Activated CD8-positive, alpha-beta memory T cell treated with anti-CD3 and anti-CD28 coated beads, Interleukin-2, amount 50 U/mL, for 1 hour (primary cell): ENCODE data around the gene EXD3.
"Not testable (repeated sequence)": the region's sequence is repeated elsewhere in the genome, so short reads cannot be mapped to it uniquely, and the experiment has no call there.

ENCODE experiments used
- DNase-seq: peaks from one replicate; pipeline ENCODE4 v3.0.0-alpha.2; 2020; ENCODE audit errors: extremely low read depth

The EXD3 gene

GRCh38 chr9:137411260-137411644 is 11.7 kb downstream of the EXD3 start:
- no peak for DNase-seq

GRCh38 chr9:137410891-137411249 is 12.1 kb downstream of the EXD3 start:
- no peak for DNase-seq

- not testable (repeated sequence) for DNase-seq
Observed at GRCh38 chr9:137410236-137410890, 12.6 kb downstream of the EXD3 start.

- no peak for DNase-seq
Observed at GRCh38 chr9:137409515-137409914, 13.4 kb downstream of the EXD3 start.

- DNase-seq = no peak
Observed at GRCh38 chr9:137408651-137409405, 14.1 kb downstream of the EXD3 start.

GRCh38 chr9:137407590-137408300 is 15.2 kb downstream of the EXD3 start:
- no peak for DNase-seq

GRCh38 chr9:137406876-137407589 is 15.9 kb downstream of the EXD3 start:
- DNase-seq = no peak

DNA sequence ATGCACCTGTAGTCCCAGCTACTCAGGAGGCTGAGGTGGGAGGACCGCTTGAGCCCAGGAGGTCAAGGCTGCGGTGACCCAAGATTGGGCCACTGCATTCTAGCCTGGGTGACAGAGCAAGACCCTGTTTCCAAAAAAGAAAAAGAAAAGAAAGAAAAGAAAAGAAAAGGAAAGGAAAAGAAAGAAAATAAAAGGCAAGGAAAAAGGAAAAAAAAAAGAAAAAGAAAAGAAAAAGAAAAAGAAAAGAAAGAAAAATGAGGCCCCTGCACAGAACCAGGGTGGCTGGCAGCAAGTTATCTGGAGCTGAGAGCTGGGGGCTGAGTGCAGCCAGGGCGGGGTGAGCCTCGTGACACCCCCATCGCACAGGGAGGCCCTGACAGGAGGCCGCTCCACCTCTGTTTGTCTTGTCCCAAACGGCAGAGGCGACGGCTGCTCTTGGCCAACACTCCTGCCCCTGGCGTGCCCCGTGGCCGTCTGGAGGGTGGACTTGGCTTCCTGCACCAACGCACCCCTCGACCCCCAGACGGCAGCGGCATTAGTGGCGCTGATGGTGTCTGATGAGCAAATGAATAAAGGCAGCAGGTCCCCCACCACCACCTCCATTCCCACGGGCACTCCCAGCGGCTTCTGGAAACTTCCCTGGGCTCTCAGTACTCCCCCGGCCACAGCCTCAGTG is 16.7 kb downstream of the EXD3 start:
- no peak for DNase-seq

- no peak for DNase-seq
Observed at GRCh38 chr9:137405677-137406081, 17.3 kb downstream of the EXD3 start.

- no peak for DNase-seq
Observed at GRCh38 chr9:137404961-137405567, 17.9 kb downstream of the EXD3 start.

DNA sequence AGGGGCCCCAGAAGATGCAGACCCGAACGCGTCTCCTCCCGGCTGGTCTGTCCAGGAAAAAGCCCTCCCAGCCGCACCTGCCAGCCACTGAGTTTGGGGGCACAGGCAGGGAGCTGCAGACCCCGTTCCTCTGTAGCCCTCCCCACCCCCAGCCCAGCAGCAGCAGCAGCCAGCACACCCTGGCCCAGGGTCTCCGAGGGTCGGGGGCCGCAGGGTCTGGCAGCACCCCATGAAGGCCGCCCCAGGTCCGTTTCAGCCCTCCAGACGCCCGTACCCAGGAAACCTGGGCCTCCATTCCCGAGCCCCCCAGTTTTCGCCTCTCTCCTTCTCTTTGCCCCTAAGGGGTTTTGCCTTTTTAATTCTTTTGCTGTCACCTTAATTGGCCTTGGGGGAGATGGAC is 19.7 kb downstream of the EXD3 start:
- DNase-seq = no peak

- DNase-seq = no peak
Observed at GRCh38 chr9:137402746-137403145, 20.2 kb downstream of the EXD3 start.

DNA sequence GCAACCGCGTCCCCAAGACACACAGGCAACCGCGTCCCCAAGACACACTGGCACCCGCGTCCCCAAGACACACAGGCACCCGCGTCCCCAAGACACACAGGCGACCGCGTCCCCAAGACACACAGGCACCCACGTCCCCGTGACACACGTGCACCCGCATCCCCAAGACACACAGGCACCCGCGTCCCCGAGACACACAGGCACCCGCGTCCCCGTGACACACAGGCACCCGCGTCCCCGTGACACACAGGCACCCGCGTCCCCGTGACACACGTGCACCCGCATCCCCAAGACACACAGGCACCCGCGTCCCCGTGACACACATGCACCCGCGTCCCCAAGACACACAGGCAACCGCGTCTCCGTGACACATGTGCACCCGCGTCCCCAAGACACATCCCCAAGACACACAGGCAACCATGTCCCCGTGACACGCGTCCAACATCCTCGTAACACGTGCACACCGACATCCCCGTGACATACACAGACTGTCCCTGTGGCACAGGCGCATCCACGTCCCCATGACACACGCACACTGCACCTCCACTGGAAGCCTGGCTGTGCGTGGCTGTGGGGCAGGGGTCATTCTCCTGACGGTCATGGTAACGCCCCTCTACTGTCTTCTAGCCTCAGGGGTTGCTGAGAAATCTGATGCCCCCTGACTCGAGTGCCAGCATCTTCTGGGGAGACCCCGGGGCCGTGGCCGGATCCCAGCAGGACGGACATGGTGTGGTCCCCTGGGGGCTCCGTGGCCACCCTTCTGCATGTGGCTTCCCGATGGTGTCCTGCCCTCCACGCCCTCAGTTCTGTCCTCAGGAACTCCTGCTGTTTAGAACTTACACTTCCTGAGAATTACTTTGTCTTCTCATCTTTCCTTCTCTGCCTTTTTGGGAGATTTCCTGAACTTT is 24.1 kb downstream of the EXD3 start:
- no peak for DNase-seq

GRCh38 chr9:137397675-137398423 is 25.1 kb downstream of the EXD3 start:
- DNase-seq = no peak

GRCh38 chr9:137396634-137397367 is 26.2 kb downstream of the EXD3 start:
- no peak for DNase-seq

DNA sequence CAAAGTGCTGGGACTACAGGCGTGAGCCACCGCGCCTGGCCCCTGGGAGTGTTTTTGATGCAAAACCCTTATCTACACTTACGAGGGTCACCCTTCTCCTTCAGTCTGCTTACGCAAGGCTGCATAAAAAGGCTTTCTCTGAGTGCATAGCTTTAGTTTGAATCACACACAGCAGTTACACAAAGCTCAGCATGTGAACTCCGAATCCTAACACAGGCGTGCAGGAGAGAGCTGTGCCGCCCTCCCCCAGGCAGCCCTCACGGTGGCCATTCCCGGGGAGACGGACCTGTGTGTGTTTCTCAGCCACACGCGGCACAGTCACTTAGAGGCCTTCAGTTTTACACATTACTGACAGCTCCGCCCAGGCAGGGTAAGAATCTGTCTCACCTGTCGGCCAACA is 26.7 kb downstream of the EXD3 start:
- no peak for DNase-seq

GRCh38 chr9:137395666-137396010 is 27.3 kb downstream of the EXD3 start:
- no peak for DNase-seq

- DNase-seq = no peak
Observed at GRCh38 chr9:137394866-137395665, 27.9 kb downstream of the EXD3 start.
